Suprapubic skin (tissue), 3 donors: ENCODE measurements around the gene HDLBP.

Experiments
- POLR2A ChIP-seq, 2 donors: fragments of 450-650 bp; IDR thresholded peaks; one replicate each; pipeline ENCODE4 v1.6.1; 2017; ENCODE audit warnings: antibody characterized with exemption in 2 of 2, mild to moderate bottlenecking in 2 of 2, moderate library complexity in 2 of 2
- TF ChIP-seq, protein P1 (sequence below), 2 donors: fragments of 200-600 bp in 1 of 2; fragments of 450-650 bp in 1 of 2; sonication (generic) in 1 of 2; IDR thresholded peaks; one replicate each; pipeline ENCODE4 v1.5.1; 2016 to 2019; ENCODE audit warnings: antibody characterized with exemption in 2 of 2, mild to moderate bottlenecking in 1 of 2, moderate library complexity in 1 of 2

- TF ChIP-seq, protein P1, sequence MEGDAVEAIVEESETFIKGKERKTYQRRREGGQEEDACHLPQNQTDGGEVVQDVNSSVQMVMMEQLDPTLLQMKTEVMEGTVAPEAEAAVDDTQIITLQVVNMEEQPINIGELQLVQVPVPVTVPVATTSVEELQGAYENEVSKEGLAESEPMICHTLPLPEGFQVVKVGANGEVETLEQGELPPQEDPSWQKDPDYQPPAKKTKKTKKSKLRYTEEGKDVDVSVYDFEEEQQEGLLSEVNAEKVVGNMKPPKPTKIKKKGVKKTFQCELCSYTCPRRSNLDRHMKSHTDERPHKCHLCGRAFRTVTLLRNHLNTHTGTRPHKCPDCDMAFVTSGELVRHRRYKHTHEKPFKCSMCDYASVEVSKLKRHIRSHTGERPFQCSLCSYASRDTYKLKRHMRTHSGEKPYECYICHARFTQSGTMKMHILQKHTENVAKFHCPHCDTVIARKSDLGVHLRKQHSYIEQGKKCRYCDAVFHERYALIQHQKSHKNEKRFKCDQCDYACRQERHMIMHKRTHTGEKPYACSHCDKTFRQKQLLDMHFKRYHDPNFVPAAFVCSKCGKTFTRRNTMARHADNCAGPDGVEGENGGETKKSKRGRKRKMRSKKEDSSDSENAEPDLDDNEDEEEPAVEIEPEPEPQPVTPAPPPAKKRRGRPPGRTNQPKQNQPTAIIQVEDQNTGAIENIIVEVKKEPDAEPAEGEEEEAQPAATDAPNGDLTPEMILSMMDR (IDR thresholded peaks at IDR 0.05) = no peak
- TF ChIP-seq POLR2A (IDR thresholded peaks at IDR 0.05) = no peak
Measured at GRCh38 chr2:241351640-241352031, 36.2 kb upstream of the HDLBP start.
